IMR-90 (cell line): ENCODE measurements around the gene COPS7A.

ENCODE experiments used
- MXI1 ChIP-seq: IDR thresholded peaks from 2 replicates; pipeline ENCODE4 v1.6.1; 2012; ENCODE audit warnings: low read depth, mild to moderate bottlenecking, low read length, moderate library complexity, borderline replicate concordance
- POLR2A ChIP-seq: IDR thresholded peaks from 2 replicates; pipeline ENCODE4 v1.6.1; 2012; ENCODE audit warnings: mild to moderate bottlenecking, low read depth, low read length

- no peak for TF ChIP-seq MXI1
- no peak for TF ChIP-seq POLR2A
These were observed 56.0 kb downstream of the COPS7A start for GRCh38 chr12:6779708-6780432.
